Transverse colon (tissue), 4 donors: ENCODE measurements around the gene HOXB7.

ENCODE experiments used
- EP300 ChIP-seq: sonication (generic); formaldehyde crosslinking; IDR thresholded peaks from one replicate; pipeline ENCODE4 v1.6.1; 2017; ENCODE audit warnings: antibody characterized with exemption, low read depth
- POLR2A ChIP-seq: fragments of 450-650 bp; IDR thresholded peaks from one replicate; pipeline ENCODE4 v1.6.1; 2016; ENCODE audit warnings: antibody characterized with exemption, mild to moderate bottlenecking, moderate library complexity
- POLR2AphosphoS5 ChIP-seq, 3 donors: sonication (generic); formaldehyde crosslinking; IDR thresholded peaks; one replicate each; pipeline ENCODE4 v1.6.1; 2016; ENCODE audit warnings: antibody characterized with exemption in 3 of 3
- TF ChIP-seq, protein P1 (sequence below), 5 experiments: fragments of 200-600 bp in 3 of 5; fragments of 450-650 bp in 2 of 5; sonication (generic) in 3 of 5; IDR thresholded peaks; 1 replicate in 2 of 5; 2 replicates in 3 of 5; pipeline ENCODE4 v1.5.1; 2016 to 2017; ENCODE audit warnings: antibody characterized with exemption in 5 of 5, inconsistent platforms in 3 of 5, mild to moderate bottlenecking in 2 of 5, moderate library complexity in 1 of 5

DNA sequence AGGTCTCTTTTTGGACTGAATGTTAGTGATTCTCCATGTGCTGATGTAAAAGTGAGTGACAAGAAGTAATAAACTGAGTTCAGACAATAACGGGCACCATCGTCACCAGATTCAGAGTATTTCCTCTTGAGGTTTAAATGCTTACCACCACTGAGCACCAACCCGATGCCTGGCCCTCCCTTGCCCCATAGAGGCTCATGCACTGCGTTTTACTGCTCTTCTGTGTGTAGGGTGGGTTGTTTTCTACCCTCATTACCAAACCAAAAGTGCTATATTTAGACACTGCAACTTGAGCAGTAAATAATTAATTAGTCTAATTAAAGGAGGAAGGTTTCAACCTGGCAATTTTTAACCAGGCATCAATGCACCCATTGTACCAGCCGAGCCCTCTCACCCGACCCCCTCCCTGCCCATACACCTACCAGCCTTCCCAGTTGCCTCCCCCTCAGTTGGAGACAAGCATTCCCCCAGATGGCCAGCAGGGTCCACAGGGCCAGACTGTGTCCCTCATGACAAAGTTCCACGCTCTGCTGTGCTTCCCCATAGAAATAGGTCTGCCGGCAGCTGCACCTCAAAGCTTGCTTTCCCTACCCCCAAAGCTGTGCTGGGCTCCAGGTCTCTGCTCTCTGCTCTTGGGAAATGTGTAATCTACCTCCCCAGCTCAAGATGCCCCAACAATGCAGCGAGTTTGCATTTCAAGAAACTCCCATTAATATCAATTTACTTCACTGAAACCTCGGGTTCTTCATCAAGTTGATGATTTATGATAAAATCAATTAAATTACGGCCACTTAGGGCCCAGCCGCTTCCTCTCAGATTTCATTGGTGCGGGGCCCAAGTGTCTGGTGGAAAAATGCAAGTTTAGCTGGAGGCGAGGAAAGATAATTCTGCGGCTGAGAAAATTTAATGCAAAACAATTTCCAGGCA is 48.7 kb downstream of the HOXB7 start:
- TF ChIP-seq, protein P1, sequence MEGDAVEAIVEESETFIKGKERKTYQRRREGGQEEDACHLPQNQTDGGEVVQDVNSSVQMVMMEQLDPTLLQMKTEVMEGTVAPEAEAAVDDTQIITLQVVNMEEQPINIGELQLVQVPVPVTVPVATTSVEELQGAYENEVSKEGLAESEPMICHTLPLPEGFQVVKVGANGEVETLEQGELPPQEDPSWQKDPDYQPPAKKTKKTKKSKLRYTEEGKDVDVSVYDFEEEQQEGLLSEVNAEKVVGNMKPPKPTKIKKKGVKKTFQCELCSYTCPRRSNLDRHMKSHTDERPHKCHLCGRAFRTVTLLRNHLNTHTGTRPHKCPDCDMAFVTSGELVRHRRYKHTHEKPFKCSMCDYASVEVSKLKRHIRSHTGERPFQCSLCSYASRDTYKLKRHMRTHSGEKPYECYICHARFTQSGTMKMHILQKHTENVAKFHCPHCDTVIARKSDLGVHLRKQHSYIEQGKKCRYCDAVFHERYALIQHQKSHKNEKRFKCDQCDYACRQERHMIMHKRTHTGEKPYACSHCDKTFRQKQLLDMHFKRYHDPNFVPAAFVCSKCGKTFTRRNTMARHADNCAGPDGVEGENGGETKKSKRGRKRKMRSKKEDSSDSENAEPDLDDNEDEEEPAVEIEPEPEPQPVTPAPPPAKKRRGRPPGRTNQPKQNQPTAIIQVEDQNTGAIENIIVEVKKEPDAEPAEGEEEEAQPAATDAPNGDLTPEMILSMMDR (IDR thresholded peaks at IDR 0.05) = peak in 2 of 5 experiments; percentile 24 to 29
- no peak for TF ChIP-seq POLR2A
- TF ChIP-seq POLR2AphosphoS5 (IDR thresholded peaks at IDR 0.05) = no peak
- TF ChIP-seq EP300 = no peak
